HepG2 (cell line): ENCODE results near the gene MAST1. TPM values are rescaled to one million over a fixed set of nuclear protein-coding genes. Genes with fewer than 3 reads are reported as not detected.

Source experiments
- CREB3 ChIP-seq: sonication (generic); formaldehyde crosslinking; IDR thresholded peaks from 2 replicates; pipeline ENCODE4 v1.5.0; 2020; ENCODE audit warnings: missing genetic modification reagents
- ELF4 ChIP-seq: sonication (generic); formaldehyde crosslinking; IDR thresholded peaks from 2 replicates; pipeline ENCODE4 v1.5.0; 2020; ENCODE audit warnings: missing genetic modification reagents, mild to moderate bottlenecking, moderate library complexity, borderline replicate concordance
- HINFP ChIP-seq: sonication (generic); formaldehyde crosslinking; IDR thresholded peaks from 2 replicates; pipeline ENCODE4 v1.4.0; 2020; ENCODE audit warnings: low read depth, mild to moderate bottlenecking, missing genetic modification reagents
- HNRNPH1 ChIP-seq: fragments of 200-400 bp; formaldehyde crosslinking; optimal IDR thresholded peaks from 2 replicates; pipeline ENCODE3; 2017; ENCODE audit warnings: mild to moderate bottlenecking, low read depth, low read length
- KDM3A ChIP-seq: IDR thresholded peaks from 2 replicates; pipeline ENCODE4 v1.6.1; 2018; ENCODE audit warnings: low read depth, missing compliant biosample characterization
- NFIC ChIP-seq: IDR thresholded peaks from 2 replicates; pipeline ENCODE4 v1.6.1; 2012; ENCODE audit warnings: mild to moderate bottlenecking, low read length, inconsistent platforms
- PCBP1 ChIP-seq: fragments of 200-400 bp; formaldehyde crosslinking; IDR thresholded peaks from 2 replicates; pipeline ENCODE4 v1.6.1; 2017; ENCODE audit warnings: mild to moderate bottlenecking, low read depth, low read length, borderline replicate concordance
- PITX1 ChIP-seq: sonication (generic); formaldehyde crosslinking; IDR thresholded peaks from 2 replicates; pipeline ENCODE4 v1.5.1; 2020; ENCODE audit warnings: mild to moderate bottlenecking, missing genetic modification reagents
- RORA ChIP-seq: sonication (generic); formaldehyde crosslinking; IDR thresholded peaks from 2 replicates; pipeline ENCODE4 v1.5.0; 2020; ENCODE audit warnings: mild to moderate bottlenecking, missing genetic modification reagents, moderate library complexity
- SMYD3 ChIP-seq: sonication (generic); formaldehyde crosslinking; IDR thresholded peaks from 2 replicates; pipeline ENCODE4 v1.8.1; 2023; ENCODE audit warnings: mild to moderate bottlenecking, missing genetic modification reagents
- TFDP2 ChIP-seq: sonication (generic); formaldehyde crosslinking; IDR thresholded peaks from 2 replicates; pipeline ENCODE4 v1.4.0; 2020; ENCODE audit warnings: missing genetic modification reagents
- TSC22D2 ChIP-seq: sonication (generic); formaldehyde crosslinking; IDR thresholded peaks from 2 replicates; pipeline ENCODE4 v1.5.1; 2020; ENCODE audit warnings: missing genetic modification reagents, mild to moderate bottlenecking, borderline replicate concordance
- XRCC5 ChIP-seq: fragments of 200-400 bp; formaldehyde crosslinking; optimal IDR thresholded peaks from 2 replicates; pipeline ENCODE3; 2017; ENCODE audit warnings: mild to moderate bottlenecking, low read length
- ZBTB4 ChIP-seq: sonication (generic); formaldehyde crosslinking; IDR thresholded peaks from 2 replicates; pipeline ENCODE4 v1.4.0; 2020; ENCODE audit warnings: missing genetic modification reagents, mild to moderate bottlenecking, borderline replicate concordance
- ZIK1 ChIP-seq: sonication (generic); formaldehyde crosslinking; IDR thresholded peaks from 2 replicates; pipeline ENCODE4 v1.5.0; 2020; ENCODE audit warnings: mild to moderate bottlenecking, low read depth, missing genetic modification reagents, borderline replicate concordance
- ZNF335 ChIP-seq: sonication (generic); formaldehyde crosslinking; IDR thresholded peaks from 2 replicates; pipeline ENCODE4 v1.4.0; 2020; ENCODE audit warnings: missing genetic modification reagents
- ZNF460 ChIP-seq: sonication (generic); formaldehyde crosslinking; IDR thresholded peaks from 2 replicates; pipeline ENCODE4 v1.5.1; 2020; ENCODE audit warnings: missing genetic modification reagents, mild to moderate bottlenecking, borderline replicate concordance
- ZNF761 ChIP-seq: sonication (generic); formaldehyde crosslinking; conservative IDR thresholded peaks from 2 replicates; pipeline ENCODE4 v1.4.0; 2020; ENCODE audit warnings: mild to moderate bottlenecking, missing genetic modification reagents
- ZNF776 ChIP-seq: sonication (generic); formaldehyde crosslinking; IDR thresholded peaks from 2 replicates; pipeline ENCODE4 v1.4.0; 2020; ENCODE audit warnings: mild to moderate bottlenecking, missing genetic modification reagents
- ZSCAN30 ChIP-seq: sonication (generic); formaldehyde crosslinking; IDR thresholded peaks from 2 replicates; pipeline ENCODE4 v1.5.0; 2020; ENCODE audit warnings: mild to moderate bottlenecking, missing genetic modification reagents
- polyA plus RNA-seq, 8 experiments: library from polyadenylated mRNA; depleted of rRNA in 3 of 8; stranded (reverse) in 7 of 8; unstranded in 1 of 8; fragments of >200 nt; fragmentation: Illumina TruSeq in 4 of 8; extraction: Trizol in 4 of 8; gene quantifications; 2 replicates each; pipeline versions ENCODE4 v1.2.1 to v1.2.3, GENCODE V29; 2011 to 2016; ENCODE audit warnings: low read depth in 4 of 8, missing spikeins in 1 of 8, mixed read lengths in 1 of 8; ENCODE audit not compliant: insufficient read depth in 1 of 8
- total RNA-seq, 5 experiments: library from RNA; depleted of rRNA; stranded (reverse); fragments of >200 nt; fragmentation: Illumina TruSeq; extraction: Trizol; gene quantifications; 2 replicates each; pipeline ENCODE4 v1.2.3, GENCODE V29; 2016; ENCODE audit warnings: low read depth in 1 of 5
- TF ChIP-seq, protein P1 (sequence below): sonication (generic); formaldehyde crosslinking; conservative IDR thresholded peaks from 2 replicates; pipeline ENCODE4 v1.5.0; 2020; ENCODE audit warnings: missing genetic modification reagents

Gene MAST1
- total and polyA plus RNA-seq, 2 of the 13 experiments (the other 11 are each of a cell fraction or from before 2014, with no cell fraction given), result 0.73 to 4.7 TPM

DNA sequence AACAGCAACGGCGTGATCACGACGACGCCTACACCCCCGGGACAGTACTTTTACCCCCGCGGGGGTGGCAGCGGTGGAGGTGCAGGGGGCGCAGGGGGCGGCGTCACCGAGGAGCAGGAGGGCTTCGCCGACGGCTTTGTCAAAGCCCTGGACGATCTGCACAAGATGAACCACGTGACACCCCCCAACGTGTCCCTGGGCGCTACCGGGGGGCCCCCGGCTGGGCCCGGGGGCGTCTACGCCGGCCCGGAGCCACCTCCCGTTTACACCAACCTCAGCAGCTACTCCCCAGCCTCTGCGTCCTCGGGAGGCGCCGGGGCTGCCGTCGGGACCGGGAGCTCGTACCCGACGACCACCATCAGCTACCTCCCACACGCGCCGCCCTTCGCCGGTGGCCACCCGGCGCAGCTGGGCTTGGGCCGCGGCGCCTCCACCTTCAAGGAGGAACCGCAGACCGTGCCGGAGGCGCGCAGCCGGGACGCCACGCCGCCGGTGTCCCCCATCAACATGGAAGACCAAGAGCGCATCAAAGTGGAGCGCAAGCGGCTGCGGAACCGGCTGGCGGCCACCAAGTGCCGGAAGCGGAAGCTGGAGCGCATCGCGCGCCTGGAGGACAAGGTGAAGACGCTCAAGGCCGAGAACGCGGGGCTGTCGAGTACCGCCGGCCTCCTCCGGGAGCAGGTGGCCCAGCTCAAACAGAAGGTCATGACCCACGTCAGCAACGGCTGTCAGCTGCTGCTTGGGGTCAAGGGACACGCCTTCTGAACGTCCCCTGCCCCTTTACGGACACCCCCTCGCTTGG lies 46.1 kb upstream of the MAST1 start (continued):
- TF ChIP-seq ZNF761 (CRISPR knock-in tag), result no peak
- peak; percentile 23 for TF ChIP-seq XRCC5
- peak; percentile 80 for TF ChIP-seq TFDP2
- no peak for TF ChIP-seq ZSCAN30
- TF ChIP-seq PCBP1, result no peak
- peak; percentile 58; the same call in 1 of the 2 replicates for TF ChIP-seq KDM3A (CRISPR knock-in tag)
- no peak; the same call in 1 of the 2 replicates for TF ChIP-seq SMYD3 (CRISPR knock-in tag)
- no peak for TF ChIP-seq ZIK1
- TF ChIP-seq NFIC, result no peak
- no peak for TF ChIP-seq ZBTB4 (CRISPR knock-in tag)
- TF ChIP-seq ZNF335 (CRISPR knock-in tag), result no peak
- peak; percentile 86 for TF ChIP-seq ZNF776
- TF ChIP-seq ELF4, result no peak
- no peak for TF ChIP-seq ZNF460 (CRISPR knock-in tag)
- 0 out of 2 replicates have a peak, but pooled peaks have one; percentile 41 for TF ChIP-seq PITX1 (CRISPR knock-in tag)
- no peak for TF ChIP-seq TSC22D2 (CRISPR knock-in tag)
- TF ChIP-seq HNRNPH1, result no peak
- TF ChIP-seq CREB3 (CRISPR knock-in tag), result no peak
- TF ChIP-seq, protein P1, sequence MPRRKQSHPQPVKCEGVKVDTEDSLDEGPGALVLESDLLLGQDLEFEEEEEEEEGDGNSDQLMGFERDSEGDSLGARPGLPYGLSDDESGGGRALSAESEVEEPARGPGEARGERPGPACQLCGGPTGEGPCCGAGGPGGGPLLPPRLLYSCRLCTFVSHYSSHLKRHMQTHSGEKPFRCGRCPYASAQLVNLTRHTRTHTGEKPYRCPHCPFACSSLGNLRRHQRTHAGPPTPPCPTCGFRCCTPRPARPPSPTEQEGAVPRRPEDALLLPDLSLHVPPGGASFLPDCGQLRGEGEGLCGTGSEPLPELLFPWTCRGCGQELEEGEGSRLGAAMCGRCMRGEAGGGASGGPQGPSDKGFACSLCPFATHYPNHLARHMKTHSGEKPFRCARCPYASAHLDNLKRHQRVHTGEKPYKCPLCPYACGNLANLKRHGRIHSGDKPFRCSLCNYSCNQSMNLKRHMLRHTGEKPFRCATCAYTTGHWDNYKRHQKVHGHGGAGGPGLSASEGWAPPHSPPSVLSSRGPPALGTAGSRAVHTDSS, result no peak
- no peak for TF ChIP-seq RORA (CRISPR knock-in tag)
- 0 out of 2 replicates have a peak, but pooled peaks have one; percentile 39 for TF ChIP-seq HINFP (CRISPR knock-in tag)
